Measurements from ENCODE around the gene KCNK5.

The KCNK5 gene

GRCh38 chr6:39269961-39270360, 40.7 kb upstream of the KCNK5 start:
- CTCF ChIA-PET: no interaction called here
- POLR2A ChIA-PET: no interaction called here
- no peak for DNase-seq (ENCODE audit: low read depth, low spot score)
- TF ChIP-seq, protein P1, sequence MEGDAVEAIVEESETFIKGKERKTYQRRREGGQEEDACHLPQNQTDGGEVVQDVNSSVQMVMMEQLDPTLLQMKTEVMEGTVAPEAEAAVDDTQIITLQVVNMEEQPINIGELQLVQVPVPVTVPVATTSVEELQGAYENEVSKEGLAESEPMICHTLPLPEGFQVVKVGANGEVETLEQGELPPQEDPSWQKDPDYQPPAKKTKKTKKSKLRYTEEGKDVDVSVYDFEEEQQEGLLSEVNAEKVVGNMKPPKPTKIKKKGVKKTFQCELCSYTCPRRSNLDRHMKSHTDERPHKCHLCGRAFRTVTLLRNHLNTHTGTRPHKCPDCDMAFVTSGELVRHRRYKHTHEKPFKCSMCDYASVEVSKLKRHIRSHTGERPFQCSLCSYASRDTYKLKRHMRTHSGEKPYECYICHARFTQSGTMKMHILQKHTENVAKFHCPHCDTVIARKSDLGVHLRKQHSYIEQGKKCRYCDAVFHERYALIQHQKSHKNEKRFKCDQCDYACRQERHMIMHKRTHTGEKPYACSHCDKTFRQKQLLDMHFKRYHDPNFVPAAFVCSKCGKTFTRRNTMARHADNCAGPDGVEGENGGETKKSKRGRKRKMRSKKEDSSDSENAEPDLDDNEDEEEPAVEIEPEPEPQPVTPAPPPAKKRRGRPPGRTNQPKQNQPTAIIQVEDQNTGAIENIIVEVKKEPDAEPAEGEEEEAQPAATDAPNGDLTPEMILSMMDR (IDR thresholded peaks at IDR 0.05; ENCODE audit: insufficient read depth, low read length, missing control alignments): no peak
- H3K4me3 ChIP-seq (ENCODE audit: low read depth, low read length): no peak overlapping the region

DNA sequence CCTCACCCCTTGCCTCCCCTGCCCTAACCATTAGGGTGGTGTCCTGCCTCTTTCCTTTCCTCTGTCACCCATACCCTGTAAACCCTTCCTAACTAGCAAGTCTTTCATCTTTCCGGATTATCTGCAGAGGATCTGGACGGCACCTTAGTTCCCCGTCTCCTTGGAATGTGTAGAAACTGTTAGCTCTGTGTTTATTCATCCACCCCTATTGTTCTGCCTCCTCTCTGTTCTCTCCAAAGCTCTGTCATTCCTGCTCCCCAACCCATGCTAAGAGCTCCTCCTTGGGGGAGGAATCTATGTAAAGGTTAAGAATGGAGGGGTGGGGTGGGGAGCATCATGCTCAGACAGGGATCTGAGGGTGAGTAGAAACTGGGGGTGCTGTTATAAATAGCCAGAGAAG, 39.4 kb upstream of the KCNK5 start:
- H3K4me3 ChIP-seq (ENCODE audit: low read depth, low read length): no peak overlapping the region
- POLR2A ChIA-PET: no interaction called here
- no peak for DNase-seq (ENCODE audit: low read depth, low spot score)
- CTCF ChIA-PET: no interaction called here
- TF ChIP-seq, protein P1 (IDR thresholded peaks at IDR 0.05; ENCODE audit: insufficient read depth, low read length, missing control alignments): no peak

GRCh38 chr6:39268171-39268570, 38.9 kb upstream of the KCNK5 start:
- TF ChIP-seq, protein P1 (IDR thresholded peaks at IDR 0.05; ENCODE audit: insufficient read depth, low read length, missing control alignments): no peak
- ChIA-PET POLR2A (interaction anchor here (0.6 kb wide), 1 partner anchor 666 kb away, joined by 3 read pairs; the partner anchor contains the start of gene MOCS1), CTCF (no interaction called here)

GRCh38 chr6:39266782-39267355, 37.6 kb upstream of the KCNK5 start:
- CTCF ChIA-PET: no interaction called here
- no peak for DNase-seq (ENCODE audit: low read depth, low spot score)

More at GRCh38 chr6:39268171-39268570, 38.9 kb upstream of the KCNK5 start:
- no peak for DNase-seq (ENCODE audit: low read depth, low spot score)
- H3K4me3 ChIP-seq (ENCODE audit: low read depth, low read length): no peak overlapping the region

GRCh38 chr6:39266375-39266774, 37.1 kb upstream of the KCNK5 start:
- TF ChIP-seq, protein P1 (IDR thresholded peaks at IDR 0.05; ENCODE audit: insufficient read depth, low read length, missing control alignments): no peak
- no peak overlapping the region for H3K4me3 ChIP-seq (ENCODE audit: low read depth, low read length)
- ChIA-PET CTCF (no interaction called here), POLR2A (no interaction called here)
- no peak for DNase-seq (ENCODE audit: low read depth, low spot score)

More at GRCh38 chr6:39266782-39267355, 37.6 kb upstream of the KCNK5 start:
- no peak overlapping the region for H3K4me3 ChIP-seq (ENCODE audit: low read depth, low read length)
- TF ChIP-seq, protein P1 (IDR thresholded peaks at IDR 0.05; ENCODE audit: insufficient read depth, low read length, missing control alignments): no peak
- POLR2A ChIA-PET: no interaction called here

GRCh38 chr6:39263303-39264037, 34.2 kb upstream of the KCNK5 start:
- no peak for DNase-seq (ENCODE audit: low read depth, low spot score)
- no peak overlapping the region for H3K4me3 ChIP-seq (ENCODE audit: low read depth, low read length)
- ChIA-PET CTCF (no interaction called here), POLR2A (no interaction called here)
- TF ChIP-seq, protein P1 (IDR thresholded peaks at IDR 0.05; ENCODE audit: insufficient read depth, low read length, missing control alignments): no peak
